H9 (cell line): ENCODE measurements around the gene ABCC3. TPM values are rescaled to one million over a fixed set of nuclear protein-coding genes. Genes with fewer than 3 reads are reported as not detected.

Experiments
- DNase-seq: peaks from one replicate; pipeline ENCODE4 v3.0.0-alpha.2; 2017
- H2AFZ ChIP-seq: one replicate; pipeline ENCODE4 v1.6.1; 2013; ENCODE audit warnings: mild to moderate bottlenecking, low read length, control low read depth, moderate library complexity
- H2AK5ac ChIP-seq: 2 replicates; pipeline ENCODE4 v1.6.1; 2013; ENCODE audit warnings: low read length, control low read depth, mixed read lengths; ENCODE audit not compliant: insufficient read length
- H2BK120ac ChIP-seq: one replicate; pipeline ENCODE4 v1.6.1; 2013; ENCODE audit warnings: low read depth, mild to moderate bottlenecking, low read length, control low read depth, inconsistent platforms; ENCODE audit not compliant: poor library complexity, severe bottlenecking
- H2BK12ac ChIP-seq: 2 replicates; pipeline ENCODE4 v1.6.1; 2013; ENCODE audit warnings: low read length, control low read depth, mixed read lengths, low read depth; ENCODE audit not compliant: insufficient read length
- H2BK15ac ChIP-seq: 2 replicates; pipeline ENCODE4 v1.6.1; 2013; ENCODE audit warnings: low read depth, low read length, control low read depth
- H2BK20ac ChIP-seq: one replicate; pipeline ENCODE4 v1.6.1; 2013; ENCODE audit warnings: low read depth, mild to moderate bottlenecking, low read length, control low read depth, inconsistent platforms; ENCODE audit not compliant: poor library complexity, severe bottlenecking
- H2BK5ac ChIP-seq: 2 replicates; pipeline ENCODE4 v1.6.1; 2013; ENCODE audit warnings: low read length, control low read depth, mixed read lengths; ENCODE audit not compliant: insufficient read length
- H3K14ac ChIP-seq: 2 replicates; pipeline ENCODE4 v1.6.1; 2013; ENCODE audit warnings: low read length, control low read depth; ENCODE audit not compliant: insufficient read depth
- H3K18ac ChIP-seq: 2 replicates; pipeline ENCODE4 v1.6.1; 2013; ENCODE audit warnings: low read depth, mild to moderate bottlenecking, mixed read lengths, low read length, control low read depth; ENCODE audit not compliant: insufficient read length
- H3K23ac ChIP-seq: 2 replicates; pipeline ENCODE4 v1.6.1; 2013; ENCODE audit warnings: low read length, control low read depth, mixed read lengths, low read depth; ENCODE audit not compliant: insufficient read length
- H3K23me2 ChIP-seq: 2 replicates; pipeline ENCODE4 v1.6.1; 2013; ENCODE audit warnings: low read depth, mild to moderate bottlenecking, mixed read lengths, low read length, control low read depth; ENCODE audit not compliant: insufficient read length, poor library complexity, severe bottlenecking
- H3K27ac ChIP-seq: 2 replicates; pipeline ENCODE4 v1.5.1; 2013; ENCODE audit warnings: low read length, control low read depth, mixed read lengths, low read depth; ENCODE audit not compliant: insufficient read length
- H3K27me3 ChIP-seq: 2 replicates; pipeline ENCODE4 v1.6.1; 2013; ENCODE audit warnings: low read length, control low read depth, inconsistent platforms; ENCODE audit not compliant: insufficient read depth
- H3K4ac ChIP-seq: 2 replicates; pipeline ENCODE4 v1.6.1; 2013; ENCODE audit warnings: low read depth, mild to moderate bottlenecking, control low read depth, inconsistent platforms, low read length, moderate library complexity
- H3K4me1 ChIP-seq: 2 replicates; pipeline ENCODE4 v1.6.1; 2013; ENCODE audit warnings: low read length, control low read depth, inconsistent platforms; ENCODE audit not compliant: insufficient read depth
- H3K4me2 ChIP-seq: 2 replicates; pipeline ENCODE4 v1.6.1; 2013; ENCODE audit warnings: low read length, control low read depth, mixed read lengths; ENCODE audit not compliant: insufficient read length, insufficient read depth
- H3K56ac ChIP-seq: 2 replicates; pipeline ENCODE4 v1.6.1; 2013; ENCODE audit warnings: low read depth, mild to moderate bottlenecking, mixed read lengths, low read length, control low read depth; ENCODE audit not compliant: insufficient read length
- H3K79me1 ChIP-seq: 2 replicates; pipeline ENCODE4 v1.6.1; 2013; ENCODE audit warnings: low read depth, mild to moderate bottlenecking, moderate library complexity, low read length, control low read depth, inconsistent platforms; ENCODE audit not compliant: insufficient read depth, poor library complexity, severe bottlenecking
- H3K79me2 ChIP-seq: 2 replicates; pipeline ENCODE4 v1.6.1; 2013; ENCODE audit warnings: low read length, control low read depth, inconsistent platforms; ENCODE audit not compliant: insufficient read depth
- H3K9ac ChIP-seq: 2 replicates; pipeline ENCODE4 v1.6.1; 2013; ENCODE audit warnings: low read length, control low read depth, mixed read lengths; ENCODE audit not compliant: insufficient read length; ENCODE audit errors: extremely low read depth
- H3K9me3 ChIP-seq: one replicate; pipeline ENCODE4 v1.6.1; 2013; ENCODE audit warnings: low read depth, low read length, inconsistent platforms; ENCODE audit not compliant: control insufficient read depth
- H3T11ph ChIP-seq: one replicate; pipeline ENCODE4 v1.6.1; 2013; ENCODE audit warnings: mild to moderate bottlenecking, low read length, control low read depth, inconsistent platforms
- H4K20me1 ChIP-seq: one replicate; pipeline ENCODE4 v1.6.1; 2013; ENCODE audit not compliant: control insufficient read depth, insufficient read length, insufficient read depth
- H4K5ac ChIP-seq: 2 replicates; pipeline ENCODE4 v1.6.1; 2013; ENCODE audit warnings: low read depth, mild to moderate bottlenecking, mixed read lengths, low read length, control low read depth; ENCODE audit not compliant: insufficient read length
- H4K8ac ChIP-seq: replicated peaks from 2 replicates; pipeline ENCODE4 v1.6.1; 2013; ENCODE audit warnings: low read length, control low read depth, mixed read lengths, low read depth; ENCODE audit not compliant: insufficient read length
- H4K91ac ChIP-seq: 2 replicates; pipeline ENCODE4 v1.6.1; 2013; ENCODE audit warnings: low read depth, mild to moderate bottlenecking, moderate library complexity, mixed read lengths, low read length, control low read depth; ENCODE audit not compliant: insufficient read length
- H3K27ac Mint-ChIP-seq, 3 experiments: 2 replicates in 2 of 3; 3 replicates in 1 of 3; pipeline ENCODE4 v1.8.0; 2020 to 2021; ENCODE audit warnings: mixed read lengths in 3 of 3, mild to moderate bottlenecking in 1 of 3, moderate library complexity in 1 of 3
- H3K27me3 Mint-ChIP-seq: 2 replicates; pipeline ENCODE4 v1.8.0; 2021; ENCODE audit warnings: low read depth, mild to moderate bottlenecking, moderate library complexity, mixed read lengths
- H3K36me3 Mint-ChIP-seq, 3 experiments: 2 replicates in 2 of 3; 3 replicates in 1 of 3; pipeline ENCODE4 v1.8.0; 2020 to 2021; ENCODE audit warnings: low read depth in 3 of 3, mixed read lengths in 3 of 3; ENCODE audit not compliant: insufficient read depth in 1 of 3
- H3K4me1 Mint-ChIP-seq, 2 experiments: 2 replicates each; pipeline ENCODE4 v1.8.0; 2020; ENCODE audit warnings: mixed read lengths in 2 of 2
- H3K4me3 Mint-ChIP-seq, 2 experiments: 2 replicates in 1 of 2; 3 replicates in 1 of 2; pipeline ENCODE4 v1.8.0; 2020 to 2021; ENCODE audit warnings: mild to moderate bottlenecking in 2 of 2, mixed read lengths in 2 of 2, moderate library complexity in 1 of 2
- H3K9me3 Mint-ChIP-seq, 2 experiments: 2 replicates in 1 of 2; 3 replicates in 1 of 2; pipeline ENCODE4 v1.8.0; 2020; ENCODE audit warnings: mild to moderate bottlenecking in 2 of 2, mixed read lengths in 2 of 2, moderate library complexity in 1 of 2
- WGBS: extraction: QIAGEN DNeasy Blood & Tissue Kit; methylation state at CpG from one replicate; pipeline ENCODE4 v1.1.7; 2013; ENCODE audit warnings: missing lambda C conversion rate, low lambda C conversion rate, mixed read lengths; ENCODE audit not compliant: insufficient read length; ENCODE audit errors: extremely low coverage; 5-methylcytosine and 5-hydroxymethylcytosine counted together
- total RNA-seq: library from RNA; stranded (reverse); gene quantifications from 2 replicates; pipeline ENCODE4 v1.2.1, GENCODE V29; 2021
- TF ChIP-seq, protein P1 (sequence below): fragments of 200-600 bp; sonication (generic); conservative IDR thresholded peaks from 3 replicates; pipeline ENCODE4 v1.8.0; 2021; ENCODE audit warnings: antibody characterized with exemption, mild to moderate bottlenecking

The ABCC3 gene
- total RNA-seq, 1 experiment from 2014 or later: 0.31 TPM

DNA sequence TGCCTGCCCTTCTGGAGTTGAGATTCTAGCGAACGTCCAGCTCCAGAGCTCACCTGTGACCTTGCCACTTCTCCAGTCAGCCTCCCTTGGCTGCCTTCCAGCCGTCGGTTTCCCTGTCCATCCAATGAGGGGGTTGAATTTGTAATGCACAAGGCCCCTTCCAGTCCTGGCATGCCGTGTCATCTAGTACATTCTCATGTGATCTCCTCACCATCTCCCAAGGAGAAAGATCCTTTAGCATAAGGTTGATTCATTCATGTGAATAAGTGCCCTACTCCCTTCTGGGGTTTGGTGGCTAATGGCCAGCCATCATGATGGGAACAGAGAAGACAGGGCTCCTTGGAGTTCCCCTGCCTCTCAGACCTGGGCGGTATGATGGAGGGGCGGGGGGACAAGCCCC lies 18.9 kb upstream of the ABCC3 start:
- Histone ChIP-seq H3K4me1 (no peaks in the 10 kb centered on the region), H3K27me3 (no peaks in the 10 kb centered on the region), H3K18ac (no peak overlapping the region)

More for the DNA sequence above, 18.9 kb upstream of the ABCC3 start:
- no peaks in the 10 kb centered on the region for H3K23me2 ChIP-seq
- WGBS: no CpG with 5 or more reads among the region's 7 CpGs
- H2BK15ac ChIP-seq: no peak overlapping the region
- H3K9me3 Mint-ChIP-seq: no peaks in the 10 kb centered on the region
- H4K91ac ChIP-seq: no peak overlapping the region
- H3K4me2 ChIP-seq: no peak overlapping the region
- no peak for DNase-seq
- no peak overlapping the region for H4K5ac ChIP-seq
- peaks cover 4 to 29% of the 10 kb centered on the region in 2 experiments for H3K4me1 Mint-ChIP-seq
- H2BK20ac ChIP-seq: no peak overlapping the region
- H4K20me1 ChIP-seq: no peaks in the 10 kb centered on the region
- no peak overlapping the region for H2AK5ac ChIP-seq
- no peak overlapping the region for H2BK5ac ChIP-seq
- H3K14ac ChIP-seq: no peak overlapping the region
- H4K8ac ChIP-seq: no peak overlapping the region
- H3K9ac ChIP-seq: no peak overlapping the region
- H3K27me3 Mint-ChIP-seq: peaks cover 4% of the 10 kb centered on the region
- H2BK12ac ChIP-seq: no peak overlapping the region
- no peak overlapping the region for H3K4ac ChIP-seq
- H3K4me3 Mint-ChIP-seq: no peak overlapping the region
- no peak overlapping the region for H3K56ac ChIP-seq
- no peaks in the 10 kb centered on the region; a peak in 1 of 7 replicates for H3K36me3 Mint-ChIP-seq
- no peaks in the 10 kb centered on the region for H3K79me2 ChIP-seq
- no peak overlapping the region for H3K27ac Mint-ChIP-seq
- H2AFZ ChIP-seq: no peak overlapping the region
- H3K9me3 ChIP-seq: no peaks in the 10 kb centered on the region
- H3K79me1 ChIP-seq: no peaks in the 10 kb centered on the region
- H2BK120ac ChIP-seq: no peak overlapping the region
- H3T11ph ChIP-seq: no peak overlapping the region
- TF ChIP-seq, protein P1, sequence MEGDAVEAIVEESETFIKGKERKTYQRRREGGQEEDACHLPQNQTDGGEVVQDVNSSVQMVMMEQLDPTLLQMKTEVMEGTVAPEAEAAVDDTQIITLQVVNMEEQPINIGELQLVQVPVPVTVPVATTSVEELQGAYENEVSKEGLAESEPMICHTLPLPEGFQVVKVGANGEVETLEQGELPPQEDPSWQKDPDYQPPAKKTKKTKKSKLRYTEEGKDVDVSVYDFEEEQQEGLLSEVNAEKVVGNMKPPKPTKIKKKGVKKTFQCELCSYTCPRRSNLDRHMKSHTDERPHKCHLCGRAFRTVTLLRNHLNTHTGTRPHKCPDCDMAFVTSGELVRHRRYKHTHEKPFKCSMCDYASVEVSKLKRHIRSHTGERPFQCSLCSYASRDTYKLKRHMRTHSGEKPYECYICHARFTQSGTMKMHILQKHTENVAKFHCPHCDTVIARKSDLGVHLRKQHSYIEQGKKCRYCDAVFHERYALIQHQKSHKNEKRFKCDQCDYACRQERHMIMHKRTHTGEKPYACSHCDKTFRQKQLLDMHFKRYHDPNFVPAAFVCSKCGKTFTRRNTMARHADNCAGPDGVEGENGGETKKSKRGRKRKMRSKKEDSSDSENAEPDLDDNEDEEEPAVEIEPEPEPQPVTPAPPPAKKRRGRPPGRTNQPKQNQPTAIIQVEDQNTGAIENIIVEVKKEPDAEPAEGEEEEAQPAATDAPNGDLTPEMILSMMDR: no peak
- H3K23ac ChIP-seq: no peak overlapping the region
- no peak overlapping the region for H3K27ac ChIP-seq
